Fibroblast of villous mesenchyme (primary cell): Measurements from ENCODE around the gene RAD17. TPM values are rescaled to one million over a fixed set of nuclear protein-coding genes. Genes with fewer than 3 reads are reported as not detected.

ENCODE experiments used
- DNase-seq: peaks from one replicate; pipeline ENCODE4 v3.0.0-alpha.2; 2010; ENCODE audit warnings: low read depth
- H3K4me3 ChIP-seq: 2 replicates; pipeline ENCODE4 v1.5.1; 2011; ENCODE audit warnings: low read depth, mild to moderate bottlenecking, low read length
- CTCF ChIP-seq: IDR thresholded peaks from 2 replicates; pipeline ENCODE4 v1.5.1; 2012; ENCODE audit warnings: low read depth, mild to moderate bottlenecking, low read length; ENCODE audit not compliant: insufficient read depth
- total RNA-seq: library from RNA; depleted of rRNA; stranded (reverse); fragments of >200 nt; gene quantifications from 2 replicates; pipeline ENCODE4 v1.2.3, GENCODE V29; 2012

RAD17 gene
- total RNA-seq, 1 donor: 27.2 TPM

- H3K4me3 ChIP-seq: no peak overlapping the region
- TF ChIP-seq CTCF: no peak
- DNase-seq: no peak
Measured at GRCh38 chr5:69404659-69405330, 35.2 kb downstream of the RAD17 start.

- TF ChIP-seq CTCF: peak; percentile 39
- DNase-seq: peak; percentile 33
- peak within 1 kb of the TSS; percentile 60 for H3K4me3 ChIP-seq
Measured at GRCh38 chr5:69414885-69415583, 45.4 kb downstream of the RAD17 start, which contains the start of gene MARVELD2. MARVELD2 (plus strand) TSS chr5:69415116; CDS start chr5:69419386, 4,270 bp downstream.

- H3K4me3 ChIP-seq: peak overlapping the region; percentile 60
- DNase-seq: no peak
- TF ChIP-seq CTCF: no peak
Measured at GRCh38 chr5:69415584-69415958, 46.0 kb downstream of the RAD17 start.

- no peak for DNase-seq
- no peak for TF ChIP-seq CTCF
- no peak overlapping the region for H3K4me3 ChIP-seq
Measured at GRCh38 chr5:69416180-69416579, 46.6 kb downstream of the RAD17 start.

- no peak overlapping the region for H3K4me3 ChIP-seq
- no peak for TF ChIP-seq CTCF
- no peak for DNase-seq
Measured at GRCh38 chr5:69416699-69417098, 47.1 kb downstream of the RAD17 start.

- H3K4me3 ChIP-seq: no peak overlapping the region
- no peak for TF ChIP-seq CTCF
- DNase-seq: no peak
Measured at GRCh38 chr5:69418554-69418953, 48.9 kb downstream of the RAD17 start.
